Activated naive CD4-positive, alpha-beta T cell treated with anti-CD3 and anti-CD28 coated beads, Interleukin-2, amount 50 U/mL, for 72 hours (primary cell): ENCODE results near the gene SIAH1. TPM values are rescaled to one million over a fixed set of nuclear protein-coding genes. Genes with fewer than 3 reads are reported as not detected.
"Not testable (repeated sequence)": the region's sequence is repeated elsewhere in the genome, so short reads cannot be mapped to it uniquely, and the experiment has no call there.

Experiments used
- ATAC-seq, 2 donors: fragments of 150-1000 bp; cut with Tn5 transposase; 2 replicates each; pipeline ENCODE4 v1.10.0; 2021; ENCODE audit warnings: mild to moderate bottlenecking in 2 of 2, moderate library complexity in 2 of 2
- DNase-seq, 2 donors: peaks; one replicate each; pipeline ENCODE4 v3.0.0; 2021 to 2022; ENCODE audit warnings: low spot score in 2 of 2
- H3K27ac Mint-ChIP-seq, 2 donors: one replicate each; pipeline ENCODE4 v1.8.0; 2022; ENCODE audit warnings: mild to moderate bottlenecking in 2 of 2, mixed read lengths in 2 of 2
- H3K36me3 Mint-ChIP-seq, 2 donors: one replicate each; pipeline ENCODE4 v1.8.0; 2022; ENCODE audit warnings: mixed read lengths in 2 of 2
- H3K9me3 Mint-ChIP-seq, 2 donors: one replicate each; pipeline ENCODE4 v1.8.0; 2022; ENCODE audit warnings: mixed read lengths in 2 of 2
- total RNA-seq, 2 donors: library from RNA; stranded (reverse); gene quantifications; one replicate each; pipeline ENCODE4 v1.2.3, GENCODE V29; 2022

The SIAH1 gene
- total RNA-seq, 2 donors from 2014 or later = 15.9 to 18.6 TPM

- no peaks in the 10 kb centered on the region for H3K36me3 Mint-ChIP-seq
Measured at GRCh38 chr16:48373258-48374029, 11.8 kb downstream of the SIAH1 start.

GRCh38 chr16:48372744-48373143 lies 12.5 kb downstream of the SIAH1 start:
- Mint-ChIP-seq H3K9me3 (no peaks in the 10 kb centered on the region), H3K36me3 (no peaks in the 10 kb centered on the region), H3K27ac (no peak overlapping the region)
- DNase-seq (no peak), ATAC-seq (no peak)

More at GRCh38 chr16:48373258-48374029, 11.8 kb downstream of the SIAH1 start:
- DNase-seq = no peak
- H3K9me3 Mint-ChIP-seq = no peaks in the 10 kb centered on the region
- ATAC-seq = no peak
- H3K27ac Mint-ChIP-seq = no peak overlapping the region

DNA sequence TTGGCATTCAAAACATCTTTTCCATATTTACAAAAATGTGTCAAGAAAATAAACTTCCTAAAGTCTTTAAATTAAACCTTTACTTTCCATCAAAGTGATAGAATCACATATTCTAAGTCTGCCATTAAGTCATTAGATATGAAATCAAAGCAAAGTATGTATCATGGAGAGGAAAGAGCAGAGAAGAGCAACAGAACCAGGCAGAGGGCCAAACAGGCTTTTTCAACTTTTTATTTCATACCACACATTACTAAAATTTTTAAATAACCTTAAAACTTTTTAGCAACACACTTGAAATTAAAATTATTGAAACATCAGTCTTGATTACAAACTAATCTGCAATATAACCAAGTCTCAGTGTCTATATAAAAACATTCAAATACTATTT lies 13.8 kb downstream of the SIAH1 start:
- DNase-seq (no peak), ATAC-seq (no peak)
- Mint-ChIP-seq H3K9me3 (no peaks in the 10 kb centered on the region), H3K36me3 (no peaks in the 10 kb centered on the region), H3K27ac (no peak overlapping the region)

GRCh38 chr16:48370668-48371392 lies 14.4 kb downstream of the SIAH1 start:
- H3K36me3 Mint-ChIP-seq = not testable (repeated sequence)

DNA sequence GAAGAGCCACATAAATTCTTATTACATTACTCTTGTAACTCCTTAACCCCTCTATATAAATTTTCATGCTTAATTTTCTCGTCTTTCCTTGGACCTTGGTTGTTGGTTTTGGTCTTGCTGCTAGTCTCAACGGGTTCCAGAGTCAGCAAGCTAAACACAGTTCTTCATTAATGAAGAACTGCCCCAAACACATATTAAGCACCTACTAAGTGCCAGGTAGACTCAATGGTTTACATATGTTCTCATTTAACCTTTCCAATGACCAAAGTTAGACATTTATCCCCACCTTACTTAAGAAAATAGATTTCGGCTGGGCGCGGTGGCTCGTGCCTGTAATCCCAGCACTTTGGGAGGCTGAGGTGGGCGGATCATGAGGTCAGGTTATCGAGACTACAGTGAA lies 15.0 kb downstream of the SIAH1 start:
- no peaks in the 10 kb centered on the region for H3K9me3 Mint-ChIP-seq
- no peak for ATAC-seq
- H3K36me3 Mint-ChIP-seq = no peaks in the 10 kb centered on the region
- DNase-seq = no peak
- no peak overlapping the region for H3K27ac Mint-ChIP-seq

More at GRCh38 chr16:48370668-48371392, 14.4 kb downstream of the SIAH1 start:
- DNase-seq, H3K27ac Mint-ChIP-seq, ATAC-seq, H3K9me3 Mint-ChIP-seq: not testable (repeated sequence)

DNA sequence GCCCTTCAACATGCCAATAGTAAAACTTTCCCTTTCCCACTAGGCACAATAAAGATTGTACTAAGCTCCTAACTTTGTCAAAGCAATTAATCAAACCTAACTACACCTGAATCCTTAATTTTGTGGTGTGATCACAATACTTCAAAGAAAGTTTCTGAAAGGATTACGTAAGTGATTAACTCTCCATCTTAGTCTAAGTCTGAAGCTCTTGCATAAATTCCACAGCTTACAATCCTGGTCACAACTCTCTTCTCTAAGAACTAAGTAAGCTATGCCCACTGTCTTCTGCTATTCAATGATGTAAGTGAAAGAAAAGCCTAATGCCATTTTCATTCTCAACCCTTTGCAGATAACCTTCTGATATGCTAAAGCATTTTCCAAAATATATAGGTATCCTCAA lies 15.4 kb downstream of the SIAH1 start:
- ATAC-seq (no peak), DNase-seq (no peak)
- H3K27ac Mint-ChIP-seq = no peak overlapping the region
- no peaks in the 10 kb centered on the region for H3K9me3 Mint-ChIP-seq
- H3K36me3 Mint-ChIP-seq = no peaks in the 10 kb centered on the region

DNA sequence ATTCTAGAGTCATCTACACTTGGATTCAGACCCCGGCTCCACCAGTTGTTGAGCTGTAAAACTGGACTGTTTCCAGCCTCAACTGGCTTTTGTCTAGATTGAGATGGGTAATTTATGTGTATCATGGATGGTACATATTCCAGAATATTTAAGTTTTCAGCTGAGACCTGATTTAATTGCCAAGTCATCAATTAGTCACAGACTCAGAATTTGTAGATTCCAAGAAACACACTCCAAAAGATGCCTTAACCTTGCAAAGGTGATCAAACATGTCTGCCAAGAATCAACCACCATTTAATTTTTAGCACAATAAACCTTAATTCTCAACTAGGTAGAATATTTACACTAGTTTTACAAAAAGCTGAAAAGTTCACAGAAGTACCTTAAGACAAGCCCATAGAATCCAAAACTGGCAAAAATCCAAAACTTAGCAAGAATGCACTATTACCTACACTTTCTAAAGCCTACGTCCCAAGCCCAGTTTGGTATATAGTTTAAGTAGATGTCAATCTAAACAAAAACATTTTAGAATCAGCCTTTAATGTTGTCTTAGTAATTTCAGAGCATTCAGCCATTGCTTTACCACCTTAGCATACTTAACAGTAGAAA lies 17.7 kb downstream of the SIAH1 start:
- ATAC-seq = no peak
- Mint-ChIP-seq H3K9me3 (no peaks in the 10 kb centered on the region), H3K36me3 (no peaks in the 10 kb centered on the region), H3K27ac (peak overlapping the region; percentile 90 to 93)
- no peak for DNase-seq

DNA sequence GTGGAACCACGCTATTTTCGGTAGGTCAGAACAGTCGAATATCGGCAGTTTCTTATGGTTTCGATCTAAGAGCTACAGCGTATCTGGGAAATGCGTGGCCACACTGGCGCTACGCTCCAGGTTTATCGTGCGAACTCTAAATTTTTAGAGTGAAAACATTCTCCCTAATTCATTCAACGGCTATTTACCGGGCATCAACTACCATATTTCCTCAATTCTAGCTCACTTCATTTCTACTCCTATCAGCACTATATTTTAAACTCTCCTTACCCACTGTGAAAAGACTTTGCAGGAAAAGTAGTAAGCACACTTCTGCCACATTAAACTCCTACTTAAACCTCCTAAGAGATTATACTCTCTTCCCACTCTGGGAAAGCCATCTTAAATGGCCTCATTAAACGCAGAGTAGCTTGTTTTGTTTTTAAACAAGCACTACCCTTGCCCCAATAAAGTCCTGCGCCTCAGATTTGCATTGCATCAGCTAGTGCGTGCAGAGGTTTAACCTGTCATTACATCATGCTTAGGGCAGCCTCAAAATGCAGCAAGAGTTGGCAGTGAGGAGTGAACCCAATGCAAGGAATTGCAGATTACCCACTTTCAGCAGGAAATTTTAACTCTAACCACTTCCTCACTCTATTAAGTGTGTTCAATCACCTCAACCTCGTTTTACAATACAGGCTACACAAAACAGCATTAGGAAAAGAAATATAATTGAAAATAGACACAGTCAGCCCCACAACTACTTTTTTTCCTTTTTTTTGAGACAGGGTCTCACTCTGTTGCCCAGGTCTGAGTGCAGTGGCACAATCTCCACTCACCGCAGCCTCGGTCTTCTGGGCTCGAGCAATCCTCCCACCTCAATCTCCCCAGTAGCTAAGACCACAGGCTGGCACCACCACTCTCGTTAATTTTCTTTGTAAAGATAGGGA lies 18.8 kb downstream of the SIAH1 start:
- Mint-ChIP-seq H3K9me3 (no peaks in the 10 kb centered on the region), H3K27ac (peak overlapping the region; percentile 90 to 93)
- ATAC-seq = peak; percentile 68 to 73

GRCh38 chr16:48365601-48366164 lies 19.5 kb downstream of the SIAH1 start:
- ATAC-seq (peak; percentile 96 to 97), DNase-seq (peak; percentile 81 to 85)
- peaks cover 0 to 7% of the 10 kb centered on the region in 2 donors for H3K36me3 Mint-ChIP-seq
- H3K27ac Mint-ChIP-seq = peak overlapping the region; percentile 90 to 93
- H3K9me3 Mint-ChIP-seq = no peaks in the 10 kb centered on the region

More for the DNA sequence above, 18.8 kb downstream of the SIAH1 start:
- DNase-seq = peak in 1 of 2 donors; percentile 55
- peaks cover 0 to 7% of the 10 kb centered on the region in 2 donors for H3K36me3 Mint-ChIP-seq

DNA sequence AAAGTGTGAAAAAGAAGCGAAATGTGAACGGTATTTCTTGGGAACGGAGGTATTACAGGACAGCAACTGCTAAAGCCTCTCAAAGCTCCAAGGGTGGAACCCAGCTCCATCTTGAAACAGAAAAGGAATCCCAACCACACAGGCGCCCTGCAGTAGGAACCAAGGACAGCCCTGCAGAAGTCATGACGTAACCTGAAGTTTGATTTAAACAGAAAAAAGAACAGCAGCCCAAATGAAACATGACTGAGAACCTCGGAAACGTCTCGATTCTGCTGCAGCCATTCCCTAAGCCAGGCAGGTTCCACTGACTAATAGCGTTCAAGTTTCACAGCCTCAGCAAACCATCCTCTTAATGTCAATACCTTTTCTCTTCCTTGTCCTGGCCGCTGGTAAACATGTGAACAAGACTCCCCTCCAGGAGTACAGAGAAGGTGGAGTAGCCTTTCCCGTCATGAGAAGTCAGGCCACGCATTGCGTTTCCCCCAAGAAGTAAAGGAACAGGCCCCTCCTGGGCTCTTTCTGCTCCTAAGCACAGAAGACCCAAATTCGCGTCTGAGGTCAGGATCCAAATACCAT lies 20.1 kb downstream of the SIAH1 start:
- H3K36me3 Mint-ChIP-seq = peaks cover 0 to 7% of the 10 kb centered on the region in 2 donors
- no peak for ATAC-seq

DNA sequence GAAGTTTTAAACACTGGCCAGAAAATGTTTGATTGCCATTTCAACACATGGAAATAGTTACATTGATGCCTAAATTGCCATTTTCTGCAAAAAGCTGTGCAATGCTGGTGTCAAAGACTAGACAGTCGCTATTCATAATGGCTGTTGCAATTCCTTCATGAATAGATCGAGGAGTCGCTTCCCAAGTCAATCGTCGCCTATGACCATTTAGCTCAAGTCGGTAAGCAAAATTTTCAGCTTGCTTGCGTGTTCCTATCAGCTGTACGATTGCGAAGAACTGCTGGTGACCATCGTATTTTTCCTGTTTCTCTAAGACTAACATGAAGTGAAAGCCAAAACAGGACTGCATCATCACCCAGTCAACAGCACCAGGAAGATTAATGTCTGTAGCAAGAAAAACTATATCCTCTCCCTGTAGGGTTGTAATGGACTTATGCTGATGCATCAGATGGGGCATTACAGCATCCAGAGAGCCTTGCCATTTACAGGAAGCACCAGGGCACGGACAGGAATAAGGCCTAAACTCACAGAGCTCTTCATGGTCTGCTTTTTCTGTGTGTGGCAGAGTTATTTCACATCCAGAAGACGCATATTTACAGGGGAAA lies 23.6 kb downstream of the SIAH1 start:
- DNase-seq (no peak), ATAC-seq (no peak)
- peak overlapping the region in 1 of 2 donors; percentile 51 for H3K27ac Mint-ChIP-seq
- no peaks in the 10 kb centered on the region for H3K9me3 Mint-ChIP-seq
- peaks cover 0 to 7% of the 10 kb centered on the region in 2 donors for H3K36me3 Mint-ChIP-seq

More for the DNA sequence above, 20.1 kb downstream of the SIAH1 start:
- no peak for DNase-seq
- H3K27ac Mint-ChIP-seq = peak overlapping the region; percentile 72 to 93
- H3K9me3 Mint-ChIP-seq = no peaks in the 10 kb centered on the region

- ATAC-seq (no peak), DNase-seq (no peak)
- Mint-ChIP-seq H3K27ac (peak overlapping the region in 1 of 2 donors; percentile 14), H3K9me3 (no peaks in the 10 kb centered on the region), H3K36me3 (peaks cover 0 to 7% of the 10 kb centered on the region in 2 donors)
Measured at GRCh38 chr16:48361012-48361411, 24.2 kb downstream of the SIAH1 start.

- DNase-seq (no peak), ATAC-seq (no peak)
- no peak overlapping the region for H3K27ac Mint-ChIP-seq
- H3K9me3 Mint-ChIP-seq = no peaks in the 10 kb centered on the region
- peaks cover 5 to 7% of the 10 kb centered on the region in 2 donors for H3K36me3 Mint-ChIP-seq
Measured at GRCh38 chr16:48359983-48360382, 25.2 kb downstream of the SIAH1 start.

DNA sequence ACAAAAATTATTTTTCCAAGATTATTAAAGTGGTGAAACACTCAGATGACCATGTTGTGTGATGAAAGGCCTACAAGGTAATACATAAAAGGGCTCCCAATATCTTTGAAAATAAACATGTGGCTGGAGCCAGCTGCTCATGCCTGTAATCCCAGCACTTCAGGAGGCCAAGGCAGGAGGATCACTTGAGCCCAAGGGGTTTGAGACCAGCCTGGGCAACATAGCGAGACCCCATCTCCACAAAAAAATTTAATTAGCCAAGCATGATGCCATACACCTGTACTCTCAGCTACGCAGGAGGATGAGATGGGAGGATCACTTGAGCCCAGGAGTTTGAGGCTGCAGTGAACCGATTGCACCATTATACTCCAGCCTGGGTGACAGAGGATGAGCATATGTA lies 26.8 kb downstream of the SIAH1 start:
- Mint-ChIP-seq H3K27ac (no peak overlapping the region), H3K36me3 (peaks cover 7 to 19% of the 10 kb centered on the region in 2 donors), H3K9me3 (no peaks in the 10 kb centered on the region)
- DNase-seq = no peak
- no peak for ATAC-seq

DNA sequence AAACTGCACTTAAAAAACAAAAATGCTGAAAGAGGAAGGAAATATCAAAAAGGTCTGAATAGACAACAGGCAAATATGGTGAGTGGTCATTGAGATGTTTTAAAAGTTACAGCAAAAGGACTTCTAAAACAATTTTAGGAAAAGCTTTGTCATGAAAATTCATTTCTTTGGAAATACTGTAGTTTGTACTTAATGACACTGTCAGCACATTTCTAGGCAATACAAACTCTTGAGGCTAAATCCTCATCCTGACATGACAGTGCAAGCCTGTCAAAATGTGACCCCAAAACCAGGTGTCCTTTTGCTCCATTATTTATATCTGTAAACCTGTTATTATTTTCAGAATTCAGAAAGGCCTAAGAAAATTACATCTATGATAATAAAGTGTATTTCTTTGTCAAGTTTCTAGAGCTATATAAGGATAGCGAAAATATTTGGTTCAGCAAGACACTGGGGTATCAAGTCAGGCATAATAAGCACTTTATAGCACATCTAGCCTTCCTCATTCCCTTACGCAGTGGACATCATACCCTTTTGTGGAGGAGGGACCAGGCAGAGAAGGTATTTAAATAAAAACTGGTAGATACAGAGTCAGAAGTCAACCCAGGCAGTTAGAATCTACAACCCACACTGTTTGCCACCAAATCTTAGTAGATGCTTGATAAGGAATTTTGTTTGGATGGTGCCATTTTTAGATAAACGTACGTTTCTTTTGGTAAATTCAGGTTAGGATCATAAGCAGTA lies 28.4 kb downstream of the SIAH1 start:
- ATAC-seq = no peak
- DNase-seq = no peak
- Mint-ChIP-seq H3K36me3 (peaks cover 2 to 26% of the 10 kb centered on the region in 2 donors), H3K27ac (peak overlapping the region in 1 of 2 donors; percentile 62), H3K9me3 (no peaks in the 10 kb centered on the region)
